OCI-LY7 (cell line): ENCODE measurements around the gene ULK4. TPM values are rescaled to one million over a fixed set of nuclear protein-coding genes. Genes with fewer than 3 reads are reported as not detected.
A peak's percentile ranks its signal among the peaks of the same experiment; 100 is the strongest.

Experiments used
- BruUV-seq: library from RNA; stranded (reverse); fragments of 400-500 nt; replicated peaks from 2 replicates; lab custom pipeline; 2021; lab: Mats Ljungman, UMichigan
- CTCF ChIA-PET: fragments of 300-600 bp; sonication (Branson Sonifier 250); formaldehyde crosslinking; loops from one replicate; lab custom pipeline; 2022; ENCODE audit warnings: antibody characterized with exemption; ENCODE audit not compliant: unreplicated experiment; lab: Charles Lee
- POLR2A ChIA-PET: fragments of 300-600 bp; sonication (Branson Sonifier 250); formaldehyde crosslinking; loops from one replicate; lab custom pipeline; 2022; ENCODE audit warnings: antibody characterized with exemption; lab: Charles Lee
- DNase-seq: peaks from one replicate; pipeline ENCODE4 v3.0.0-alpha.2; 2015; ENCODE audit warnings: low spot score
- H2AFZ ChIP-seq: fragments of 200-600 bp; sonication (generic), shearing (Covaris generic); 2 replicates; pipeline ENCODE4 v1.6.1; 2014; ENCODE audit warnings: mild to moderate bottlenecking, antibody characterized with exemption, low read length, moderate library complexity
- H3K27ac ChIP-seq: fragments of 200-600 bp; sonication (generic); 2 replicates; pipeline ENCODE4 v1.5.1; 2014; ENCODE audit warnings: mixed run types, low read depth, mild to moderate bottlenecking, moderate library complexity, low read length, inconsistent platforms; ENCODE audit not compliant: poor library complexity, severe bottlenecking
- H3K36me3 ChIP-seq: fragments of 200-600 bp; sonication (generic); 2 replicates; pipeline ENCODE4 v1.6.1; 2014; ENCODE audit warnings: mild to moderate bottlenecking, antibody characterized with exemption, low read length, moderate library complexity, mixed read lengths; ENCODE audit not compliant: insufficient read depth
- H3K4me1 ChIP-seq: fragments of 200-600 bp; sonication (generic); 2 replicates; pipeline ENCODE4 v1.5.1; 2014; ENCODE audit warnings: mild to moderate bottlenecking, low read length; ENCODE audit not compliant: insufficient read depth, poor library complexity, severe bottlenecking
- H3K4me2 ChIP-seq: fragments of 200-600 bp; sonication (generic); 2 replicates; pipeline ENCODE4 v1.6.1; 2014; ENCODE audit warnings: mild to moderate bottlenecking, low read length
- H3K4me3 ChIP-seq: fragments of 200-600 bp; sonication (generic); 2 replicates; pipeline ENCODE4 v1.5.1; 2014; ENCODE audit warnings: mild to moderate bottlenecking, low read depth, low read length; ENCODE audit not compliant: poor library complexity, severe bottlenecking
- H3K79me2 ChIP-seq: fragments of 200-600 bp; sonication (generic); 2 replicates; pipeline ENCODE4 v1.6.1; 2016; ENCODE audit warnings: low read depth, mild to moderate bottlenecking, low read length, moderate library complexity, mixed read lengths; ENCODE audit not compliant: insufficient read depth
- H3K9me2 ChIP-seq: fragments of 200-600 bp; sonication (generic); 2 replicates; pipeline ENCODE4 v1.6.1; 2016; ENCODE audit warnings: mild to moderate bottlenecking, low read length, mixed read lengths; ENCODE audit not compliant: insufficient read depth
- H3K9me3 ChIP-seq: fragments of 200-600 bp; sonication (generic); 2 replicates; pipeline ENCODE4 v1.6.1; 2014; ENCODE audit warnings: mild to moderate bottlenecking, mixed run types, low read length, mixed read lengths
- H4K20me1 ChIP-seq: fragments of 200-600 bp; sonication (generic); 2 replicates; pipeline ENCODE4 v1.6.1; 2014; ENCODE audit warnings: mild to moderate bottlenecking, antibody characterized with exemption, low read length, moderate library complexity, mixed read lengths; ENCODE audit not compliant: insufficient read depth
- CTCF ChIP-seq: fragments of 200-600 bp; sonication (generic); conservative IDR thresholded peaks from 2 replicates; pipeline ENCODE4 v1.5.1; 2014; ENCODE audit warnings: mild to moderate bottlenecking, antibody characterized with exemption, low read length, moderate library complexity, mixed read lengths
- EZH2phosphoT487 ChIP-seq: fragments of 200-600 bp; sonication (generic); IDR thresholded peaks from 2 replicates; pipeline ENCODE4 v1.6.1; 2018; ENCODE audit warnings: low read depth, borderline replicate concordance, mild to moderate bottlenecking, mixed run types, antibody characterized with exemption, low read length, moderate library complexity, mixed read lengths
- intact Hi-C: fragments of 100-400 bp; cut with micrococcal nuclease; formaldehyde crosslinking; loops from one replicate; pipeline ENCODE4 v1.10.0; 2022; ENCODE audit not compliant: unreplicated experiment
- total RNA-seq, 2 experiments: library from RNA; depleted of rRNA in 1 of 2; stranded (reverse); fragments of >200 nt in 1 of 2; shearing (Covaris generic) in 1 of 2; gene quantifications; 2 replicates each; pipeline ENCODE4 v1.2.3, GENCODE V29; 2014 to 2022

ULK4 gene
- total RNA-seq, 2 experiments from 2014 or later, result 18.9 to 21.0 TPM

GRCh38 chr3:41519746-41520145, 442.2 kb downstream of the ULK4 start:
- ChIA-PET POLR2A (no interaction called here), CTCF (no interaction called here)
- H3K79me2 ChIP-seq, result no peaks in the 10 kb centered on the region
- no TSS peak for BruUV-seq
- no peak overlapping the region for H3K27ac ChIP-seq
- H3K4me3 ChIP-seq, result no peak overlapping the region
- intact Hi-C loops, result loop anchor here (5.0 to 10.0 kb wide), 2 partner anchors 63 to 1195 kb away; no protein-coding TSS in a partner anchor
- no peak overlapping the region for H3K4me2 ChIP-seq
- no peaks in the 10 kb centered on the region for H3K9me2 ChIP-seq
- H4K20me1 ChIP-seq, result no peaks in the 10 kb centered on the region
- H2AFZ ChIP-seq, result no peak overlapping the region
- no peaks in the 10 kb centered on the region for H3K4me1 ChIP-seq
- H3K9me3 ChIP-seq, result no peaks in the 10 kb centered on the region
- DNase-seq, result no peak
- no peaks in the 10 kb centered on the region for H3K36me3 ChIP-seq
- TF ChIP-seq EZH2phosphoT487 (no peak), CTCF (no peak)

- BruUV-seq, result no TSS peak
- no peaks in the 10 kb centered on the region for H3K4me1 ChIP-seq
- no peaks in the 10 kb centered on the region for H4K20me1 ChIP-seq
- H3K4me2 ChIP-seq, result no peak overlapping the region
- CTCF ChIA-PET, result no interaction called here
- no peaks in the 10 kb centered on the region for H3K79me2 ChIP-seq
- DNase-seq, result no peak
- no peak overlapping the region for H3K27ac ChIP-seq
- intact Hi-C loops, result no loop called here
- no peak overlapping the region for H2AFZ ChIP-seq
- no peaks in the 10 kb centered on the region for H3K36me3 ChIP-seq
- H3K9me2 ChIP-seq, result no peaks in the 10 kb centered on the region
- TF ChIP-seq EZH2phosphoT487, result no peak
- no peak for TF ChIP-seq CTCF
- POLR2A ChIA-PET, result interaction anchor here (0.6 to 1.0 kb wide), 3 partner anchors 56 to 120 kb away, joined by 3 read pairs; no protein-coding TSS in a partner anchor
- no peak overlapping the region for H3K4me3 ChIP-seq
- no peaks in the 10 kb centered on the region for H3K9me3 ChIP-seq
Observed at GRCh38 chr3:41518626-41519025, 443.3 kb downstream of the ULK4 start.

DNA sequence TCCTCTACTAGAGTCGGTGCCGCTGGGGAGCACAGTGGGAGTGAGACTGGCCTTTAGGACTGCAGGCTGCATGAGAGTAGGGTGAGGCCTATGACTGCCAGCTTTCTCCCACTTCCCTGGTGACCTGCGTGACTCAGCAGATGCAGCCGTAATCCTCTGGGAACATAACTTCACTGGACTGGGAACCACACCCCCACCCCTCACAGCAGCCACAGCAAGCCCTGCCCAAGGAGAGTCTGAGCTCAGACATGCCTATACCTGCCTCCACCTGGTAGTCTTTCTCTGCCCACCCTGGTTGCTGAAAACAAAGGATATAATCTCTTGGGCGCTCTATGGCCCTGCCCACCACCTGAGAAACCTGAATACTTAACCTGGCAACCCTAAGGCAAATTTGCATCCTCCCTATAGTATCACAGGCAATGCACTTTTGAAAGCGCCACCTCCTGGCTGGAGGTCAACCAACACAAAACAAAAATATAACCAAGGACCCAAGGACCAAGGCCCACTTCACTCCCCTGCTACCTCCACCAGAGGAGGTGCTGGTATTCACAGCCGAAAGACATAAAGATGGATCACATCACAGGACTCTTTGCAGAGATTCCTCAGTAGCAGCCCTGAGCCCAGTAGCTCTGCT, 453.7 kb downstream of the ULK4 start:
- Histone ChIP-seq H3K4me2 (no peak overlapping the region), H3K4me1 (no peaks in the 10 kb centered on the region), H3K9me2 (no peaks in the 10 kb centered on the region), H4K20me1 (no peaks in the 10 kb centered on the region), H3K27ac (no peak overlapping the region), H3K79me2 (no peaks in the 10 kb centered on the region), H2AFZ (no peak overlapping the region), H3K4me3 (no peak overlapping the region), H3K9me3 (no peaks in the 10 kb centered on the region), H3K36me3 (no peaks in the 10 kb centered on the region)
- intact Hi-C loops, result no loop called here
- no peak for DNase-seq
- ChIA-PET POLR2A (interaction anchor here (0.6 kb wide), 1 partner anchor 16 kb away, joined by 3 read pairs; no protein-coding TSS in a partner anchor), CTCF (no interaction called here)
- no TSS peak for BruUV-seq
- TF ChIP-seq CTCF (peak; percentile 44; the same call in 1 of the 2 replicates), EZH2phosphoT487 (no peak)
